ENCODE data around the gene BDH1.
"Not testable (repeated sequence)": the region's sequence is repeated elsewhere in the genome, so short reads cannot be mapped to it uniquely, and the experiment has no call there.

Gene BDH1

DNA sequence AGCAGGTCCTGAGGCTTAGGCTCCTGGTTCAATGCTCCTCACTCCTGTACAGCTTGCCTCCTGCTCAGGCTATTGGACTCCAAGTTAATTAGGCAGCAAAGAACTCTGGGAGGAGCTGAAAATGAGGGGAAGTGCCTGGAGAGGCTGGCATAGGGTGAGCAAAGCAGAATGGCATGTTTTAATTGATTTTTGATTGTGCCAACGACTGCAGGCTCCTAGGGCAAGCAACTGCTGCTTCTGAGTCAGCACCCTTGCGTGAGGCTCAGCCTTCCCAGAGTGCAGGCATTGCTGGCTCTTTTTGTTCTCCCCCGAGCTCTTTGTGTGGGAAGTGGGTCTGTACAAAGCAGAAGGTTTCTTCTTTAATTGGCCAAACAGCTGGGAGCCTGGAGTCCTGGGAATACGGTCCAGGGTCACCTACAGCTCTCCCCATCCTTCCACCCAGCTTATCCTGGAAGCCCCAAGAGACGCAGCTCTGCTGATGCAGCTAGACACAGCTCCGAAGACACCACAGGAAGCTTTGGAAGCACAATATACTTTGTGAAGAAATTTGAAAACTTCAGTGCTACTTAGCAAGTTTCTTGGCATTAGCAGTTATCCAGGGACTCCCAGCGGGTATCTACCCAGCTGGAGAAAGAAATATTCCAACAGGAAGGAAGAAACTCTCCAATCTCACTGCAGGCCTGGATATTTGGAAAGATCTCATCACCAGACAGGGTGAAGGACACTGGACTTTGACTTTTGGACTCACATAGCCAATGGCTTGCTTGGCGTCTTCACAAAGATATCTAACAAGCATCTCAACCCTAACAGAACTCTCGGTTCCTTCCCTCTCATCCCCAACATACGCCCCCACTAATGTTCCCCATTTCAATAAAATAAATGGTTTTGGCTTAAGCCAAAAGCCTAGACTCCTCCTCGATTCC lies 76.8 kb downstream of the BDH1 start:
- Histone ChIP-seq H3K27me3 (peaks cover 0 to 15% of the 10 kb centered on the region in 2 donors), H3K4me3 (no peak overlapping the region), H3K27ac (no peak overlapping the region), H3K36me3 (no peaks in the 10 kb centered on the region), H3K4me1 (no peaks in the 10 kb centered on the region), H3K9me3 (no peaks in the 10 kb centered on the region)
- intact Hi-C loops (cut with DNase I; ENCODE audit: low total_unique reads), result no loop called here
- no peak for TF ChIP-seq CTCF (IDR thresholded peaks at IDR 0.05)
- DNase-seq, result no peak

DNA sequence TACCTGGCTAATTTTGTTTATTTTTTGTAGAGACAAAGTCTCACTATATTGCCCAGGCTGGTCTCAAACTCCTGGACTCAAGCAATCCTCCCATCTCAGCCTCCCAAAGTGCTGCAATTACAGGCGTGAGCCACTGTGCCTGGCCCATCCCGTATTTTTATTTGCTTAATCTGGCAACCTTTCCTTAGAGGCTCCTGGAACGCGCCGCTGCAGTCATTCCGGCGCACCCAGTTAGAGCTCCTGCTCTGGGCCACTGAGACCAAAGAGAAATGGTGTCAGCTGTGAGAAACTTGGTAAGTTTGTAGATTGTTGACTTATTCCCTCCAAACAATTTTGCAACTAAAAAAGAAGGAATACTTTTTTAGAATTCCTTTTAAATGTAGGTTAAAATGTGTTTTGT lies 78.0 kb downstream of the BDH1 start:
- intact Hi-C loops (cut with DNase I; ENCODE audit: low total_unique reads); H3K9me3 ChIP-seq: not testable (repeated sequence)
- H3K27me3 ChIP-seq, result peaks cover 0 to 22% of the 10 kb centered on the region in 2 donors

DNA sequence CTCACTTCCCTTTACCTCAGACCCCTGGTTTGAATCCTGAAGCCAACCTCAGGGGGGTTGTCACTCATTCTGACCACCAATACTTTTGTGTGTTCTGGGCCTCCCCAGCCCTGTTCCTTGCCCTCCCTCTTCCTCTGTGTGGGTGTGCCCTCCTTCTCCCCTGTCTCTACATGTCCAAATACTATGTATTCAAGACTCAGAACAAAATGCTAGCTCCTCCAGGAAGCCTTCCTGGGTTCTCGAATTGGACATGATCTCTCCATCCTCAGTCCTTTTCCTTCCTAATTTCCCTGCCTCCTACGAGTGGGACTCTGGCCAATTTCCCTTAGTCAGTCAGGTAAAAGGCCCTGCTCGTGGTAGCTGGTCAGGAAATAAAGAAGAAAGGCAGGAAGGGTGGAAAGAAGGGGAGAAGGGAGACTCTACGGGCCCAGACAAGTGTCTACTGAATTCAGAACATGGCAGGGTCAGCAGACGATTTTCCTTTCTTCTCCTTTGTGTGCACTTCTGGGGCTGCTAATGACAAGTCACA lies 79.7 kb downstream of the BDH1 start:
- TF ChIP-seq CTCF (IDR thresholded peaks at IDR 0.05), result no peak
- Histone ChIP-seq H3K27me3 (peaks cover 0 to 27% of the 10 kb centered on the region in 2 donors), H3K4me3 (no peak overlapping the region), H3K27ac (no peak overlapping the region), H3K4me1 (no peaks in the 10 kb centered on the region), H3K9me3 (no peaks in the 10 kb centered on the region), H3K36me3 (no peaks in the 10 kb centered on the region)
- no peak for DNase-seq
- intact Hi-C loops (cut with DNase I; ENCODE audit: low total_unique reads), result no loop called here

More for the DNA sequence above, 78.0 kb downstream of the BDH1 start:
- not testable (repeated sequence) for H3K4me1 ChIP-seq, H3K27ac ChIP-seq, H3K4me3 ChIP-seq, H3K36me3 ChIP-seq, DNase-seq

- no peaks in the 10 kb centered on the region for H3K4me1 ChIP-seq
- no peak for TF ChIP-seq CTCF (IDR thresholded peaks at IDR 0.05)
- no peak overlapping the region for H3K4me3 ChIP-seq
- H3K36me3 ChIP-seq, result no peaks in the 10 kb centered on the region
- H3K27me3 ChIP-seq, result peaks cover 0 to 27% of the 10 kb centered on the region in 2 donors
- intact Hi-C loops (cut with DNase I; ENCODE audit: low total_unique reads), result no loop called here
- DNase-seq, result no peak
- H3K9me3 ChIP-seq, result no peaks in the 10 kb centered on the region
- no peak overlapping the region for H3K27ac ChIP-seq
Observed at GRCh38 chr3:197475514-197475913, 80.3 kb downstream of the BDH1 start.

GRCh38 chr3:197472151-197472550 lies 83.6 kb downstream of the BDH1 start:
- no peak for TF ChIP-seq CTCF (IDR thresholded peaks at IDR 0.05)
- Histone ChIP-seq H3K27me3 (peaks cover 0 to 28% of the 10 kb centered on the region in 2 donors), H3K36me3 (no peaks in the 10 kb centered on the region), H3K4me3 (no peak overlapping the region), H3K4me1 (peaks cover 0 to 6% (median 2%) of the 10 kb centered on the region in 4 donors), H3K27ac (no peak overlapping the region), H3K9me3 (no peaks in the 10 kb centered on the region)
- no peak for DNase-seq
- intact Hi-C loops (cut with DNase I; ENCODE audit: low total_unique reads), result no loop called here
